ENCODE results near the gene IQGAP3.

IQGAP3 gene

DNA sequence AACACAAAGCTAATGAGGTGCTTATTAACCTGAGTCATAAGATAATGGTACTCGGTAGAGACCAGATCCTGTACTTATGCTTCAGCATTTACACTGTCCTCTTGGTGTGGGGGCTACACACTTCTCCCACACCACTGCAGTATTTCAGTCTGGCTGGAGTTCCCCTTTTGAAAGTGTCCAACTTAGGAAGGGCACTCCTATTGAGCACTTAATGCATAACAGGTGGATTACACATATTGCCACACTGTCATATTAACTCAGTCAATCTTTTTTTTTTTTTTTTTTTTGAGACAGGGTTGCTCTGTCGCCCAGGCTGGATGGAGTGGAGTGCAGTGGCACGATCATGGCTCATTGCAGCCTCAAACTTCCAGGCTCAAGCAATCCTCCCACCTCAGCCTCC, 27.4 kb upstream of the IQGAP3 start:
- TF ChIP-seq, protein P1, sequence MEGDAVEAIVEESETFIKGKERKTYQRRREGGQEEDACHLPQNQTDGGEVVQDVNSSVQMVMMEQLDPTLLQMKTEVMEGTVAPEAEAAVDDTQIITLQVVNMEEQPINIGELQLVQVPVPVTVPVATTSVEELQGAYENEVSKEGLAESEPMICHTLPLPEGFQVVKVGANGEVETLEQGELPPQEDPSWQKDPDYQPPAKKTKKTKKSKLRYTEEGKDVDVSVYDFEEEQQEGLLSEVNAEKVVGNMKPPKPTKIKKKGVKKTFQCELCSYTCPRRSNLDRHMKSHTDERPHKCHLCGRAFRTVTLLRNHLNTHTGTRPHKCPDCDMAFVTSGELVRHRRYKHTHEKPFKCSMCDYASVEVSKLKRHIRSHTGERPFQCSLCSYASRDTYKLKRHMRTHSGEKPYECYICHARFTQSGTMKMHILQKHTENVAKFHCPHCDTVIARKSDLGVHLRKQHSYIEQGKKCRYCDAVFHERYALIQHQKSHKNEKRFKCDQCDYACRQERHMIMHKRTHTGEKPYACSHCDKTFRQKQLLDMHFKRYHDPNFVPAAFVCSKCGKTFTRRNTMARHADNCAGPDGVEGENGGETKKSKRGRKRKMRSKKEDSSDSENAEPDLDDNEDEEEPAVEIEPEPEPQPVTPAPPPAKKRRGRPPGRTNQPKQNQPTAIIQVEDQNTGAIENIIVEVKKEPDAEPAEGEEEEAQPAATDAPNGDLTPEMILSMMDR (IDR thresholded peaks at IDR 0.05): peak; percentile 34; the same call in 1 of the 2 replicates
- TF ChIP-seq ZFX (IDR thresholded peaks at IDR 0.05; ENCODE audit: borderline replicate concordance): no peak
- peak overlapping the region; percentile 86 for H3K27ac ChIP-seq

GRCh38 chr1:156598731-156599432, 26.5 kb upstream of the IQGAP3 start:
- TF ChIP-seq, protein P1 (IDR thresholded peaks at IDR 0.05): no peak
- TF ChIP-seq ZFX (IDR thresholded peaks at IDR 0.05; ENCODE audit: borderline replicate concordance): no peak
- peak overlapping the region; percentile 86; the same call in 1 of the 2 replicates for H3K27ac ChIP-seq

GRCh38 chr1:156598125-156598524, 25.8 kb upstream of the IQGAP3 start:
- no peak for TF ChIP-seq ZFX (IDR thresholded peaks at IDR 0.05; ENCODE audit: borderline replicate concordance)
- TF ChIP-seq, protein P1 (IDR thresholded peaks at IDR 0.05): no peak
- peak overlapping the region; percentile 14; the same call in 1 of the 2 replicates for H3K27ac ChIP-seq

- H3K27ac ChIP-seq: peak overlapping the region; percentile 89
Measured at GRCh38 chr1:156596426-156596825, 24.1 kb upstream of the IQGAP3 start.

DNA sequence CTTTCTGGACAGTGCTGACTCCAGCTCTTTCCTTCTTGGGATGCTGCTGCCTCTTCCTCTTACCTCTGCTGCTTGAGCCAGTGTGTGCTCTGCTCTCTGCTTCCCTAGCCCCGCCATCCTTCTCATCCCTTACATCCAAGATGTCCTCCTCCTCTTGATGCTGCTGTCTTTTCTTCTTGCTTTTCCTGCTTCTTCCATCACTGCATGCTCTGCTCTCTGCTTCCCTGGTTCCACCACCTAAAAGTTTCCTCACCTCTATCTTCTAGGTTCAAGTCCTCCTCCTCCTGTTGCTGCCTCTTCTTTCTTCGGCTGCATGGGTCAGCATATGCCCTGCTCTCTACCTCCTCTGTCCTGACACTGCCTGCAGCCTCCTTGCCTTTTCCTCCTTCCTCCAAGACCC, 22.7 kb upstream of the IQGAP3 start:
- TF ChIP-seq ZFX (IDR thresholded peaks at IDR 0.05; ENCODE audit: borderline replicate concordance): no peak
- TF ChIP-seq, protein P1 (IDR thresholded peaks at IDR 0.05): no peak
- peak overlapping the region; percentile 89 for H3K27ac ChIP-seq

More at GRCh38 chr1:156596426-156596825, 24.1 kb upstream of the IQGAP3 start:
- TF ChIP-seq ZFX (IDR thresholded peaks at IDR 0.05; ENCODE audit: borderline replicate concordance): no peak
- TF ChIP-seq, protein P1 (IDR thresholded peaks at IDR 0.05): no peak

DNA sequence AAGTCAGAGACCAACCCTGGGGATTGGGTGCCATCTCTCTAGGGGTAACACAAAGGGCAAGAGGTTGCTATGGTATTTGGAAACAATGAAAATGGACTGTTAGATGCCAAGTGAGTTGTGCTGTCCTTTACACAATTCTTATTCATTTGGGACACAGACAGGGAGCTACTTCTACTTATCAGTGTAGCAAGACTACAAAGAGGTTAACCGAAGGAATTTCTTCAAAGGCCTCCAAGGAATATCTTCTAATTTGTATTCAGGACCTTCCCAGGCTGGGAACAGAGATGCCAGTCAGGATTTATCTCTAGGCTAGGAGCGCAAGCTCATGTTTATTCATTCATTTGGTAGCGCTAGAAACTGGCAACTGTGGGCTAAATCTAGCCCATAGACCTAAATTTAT, 21.8 kb upstream of the IQGAP3 start:
- TF ChIP-seq, protein P1 (IDR thresholded peaks at IDR 0.05): no peak
- no peak for TF ChIP-seq ZFX (IDR thresholded peaks at IDR 0.05; ENCODE audit: borderline replicate concordance)
- H3K27ac ChIP-seq: peak overlapping the region; percentile 89

- TF ChIP-seq, protein P1 (IDR thresholded peaks at IDR 0.05): no peak
- no peak for TF ChIP-seq ZFX (IDR thresholded peaks at IDR 0.05; ENCODE audit: borderline replicate concordance)
- H3K27ac ChIP-seq: peak overlapping the region; percentile 89
Measured at GRCh38 chr1:156593661-156593989, 21.3 kb upstream of the IQGAP3 start.

All from 22Rv1 (cell line).